ENCODE measurements around the gene WDR74.
"Not testable (repeated sequence)": the region's sequence is repeated elsewhere in the genome, so short reads cannot be mapped to it uniquely, and the experiment has no call there.

WDR74 gene

DNA sequence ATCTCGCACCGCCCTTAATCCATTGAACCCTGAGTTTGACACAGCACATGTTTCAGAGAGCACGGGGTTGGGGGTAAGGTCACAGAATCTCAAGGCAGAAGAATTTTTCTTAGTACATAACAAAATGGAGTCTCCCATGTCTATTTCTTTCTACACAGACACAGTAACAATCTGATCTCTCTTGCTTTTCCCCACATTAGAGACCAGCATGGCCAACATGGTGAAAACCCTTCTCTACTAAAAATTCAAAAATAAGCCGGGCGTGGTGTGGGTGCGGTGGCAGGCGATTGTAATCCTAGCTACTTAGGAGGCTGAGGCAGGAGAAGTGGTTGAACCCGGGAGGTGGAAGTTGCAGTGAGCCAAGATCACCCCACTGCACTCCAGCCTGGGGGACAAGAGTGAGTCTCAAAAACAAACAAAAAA, 19.9 kb upstream of the WDR74 start:
- not testable (repeated sequence) for DNase-seq (ENCODE audit: low read depth)

DNA sequence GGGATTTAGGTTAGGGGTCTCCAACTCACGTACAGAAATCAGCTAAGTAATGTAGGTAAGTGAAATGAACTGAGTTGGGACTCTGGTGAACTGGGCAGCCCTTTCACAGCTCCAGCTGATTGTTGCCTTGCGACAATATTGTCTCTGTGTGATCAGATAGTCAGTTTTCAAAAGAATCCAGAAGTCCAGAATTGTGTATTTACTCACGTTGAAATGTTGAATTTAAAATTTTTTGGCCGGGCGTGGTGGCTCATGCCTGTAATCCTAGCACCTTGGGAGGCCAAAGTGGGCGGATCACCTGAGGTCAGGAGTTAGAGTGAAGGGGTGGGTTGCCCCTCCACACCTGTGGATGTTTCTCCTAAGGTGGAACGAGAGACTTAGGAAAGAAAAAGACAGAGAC, 18.8 kb upstream of the WDR74 start:
- no peak for DNase-seq (ENCODE audit: low read depth)

DNA sequence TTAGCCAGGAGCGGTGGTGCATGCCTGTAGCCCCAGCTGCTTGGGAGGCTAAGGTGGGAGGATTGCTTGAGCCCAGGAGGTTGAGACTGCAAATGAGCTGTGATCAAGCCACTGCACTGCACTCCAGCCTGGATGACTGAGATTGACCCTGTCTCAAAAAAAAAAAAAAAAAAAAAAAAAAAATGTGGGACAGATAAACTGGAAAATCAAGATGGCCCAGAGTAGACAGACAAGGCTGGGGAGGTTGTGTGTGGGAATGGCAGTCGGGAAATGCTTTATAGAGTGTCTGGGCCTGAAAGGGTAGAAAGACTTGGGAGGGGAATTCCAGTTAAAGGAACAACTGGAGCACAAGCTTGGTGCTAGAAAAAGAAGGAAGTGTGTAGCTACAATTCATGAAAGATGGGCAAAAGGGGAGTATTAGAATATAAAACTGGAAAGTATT, 18.2 kb upstream of the WDR74 start:
- DNase-seq (ENCODE audit: low read depth) = no peak

DNA sequence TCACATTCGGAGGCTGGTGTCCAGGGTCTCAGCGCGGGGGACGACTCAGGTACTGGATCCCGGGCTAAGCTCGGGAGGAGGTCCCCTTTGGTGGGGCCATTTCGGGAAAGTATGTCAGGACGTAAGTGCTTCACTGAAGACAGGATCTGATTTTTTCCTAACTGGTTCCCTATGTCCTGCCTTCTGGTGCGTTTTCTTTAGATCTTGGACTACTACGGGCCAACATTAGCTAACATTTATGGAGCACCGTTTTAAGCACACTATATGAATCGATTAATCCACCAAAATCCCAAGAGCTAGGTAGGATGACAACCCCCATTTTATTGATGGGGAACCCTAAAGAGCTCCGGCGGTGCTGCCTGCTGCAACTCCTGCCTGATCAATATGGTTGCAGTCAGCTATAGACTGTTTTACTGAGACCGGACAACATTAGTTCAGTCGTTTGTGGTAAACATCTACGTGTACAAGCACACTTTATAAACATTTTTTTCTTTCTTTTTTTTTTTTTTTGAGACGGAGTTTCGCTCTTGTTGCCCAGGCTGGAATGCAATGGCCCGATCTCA, 17.0 kb upstream of the WDR74 start:
- DNase-seq (ENCODE audit: low read depth) = no peak

DNA sequence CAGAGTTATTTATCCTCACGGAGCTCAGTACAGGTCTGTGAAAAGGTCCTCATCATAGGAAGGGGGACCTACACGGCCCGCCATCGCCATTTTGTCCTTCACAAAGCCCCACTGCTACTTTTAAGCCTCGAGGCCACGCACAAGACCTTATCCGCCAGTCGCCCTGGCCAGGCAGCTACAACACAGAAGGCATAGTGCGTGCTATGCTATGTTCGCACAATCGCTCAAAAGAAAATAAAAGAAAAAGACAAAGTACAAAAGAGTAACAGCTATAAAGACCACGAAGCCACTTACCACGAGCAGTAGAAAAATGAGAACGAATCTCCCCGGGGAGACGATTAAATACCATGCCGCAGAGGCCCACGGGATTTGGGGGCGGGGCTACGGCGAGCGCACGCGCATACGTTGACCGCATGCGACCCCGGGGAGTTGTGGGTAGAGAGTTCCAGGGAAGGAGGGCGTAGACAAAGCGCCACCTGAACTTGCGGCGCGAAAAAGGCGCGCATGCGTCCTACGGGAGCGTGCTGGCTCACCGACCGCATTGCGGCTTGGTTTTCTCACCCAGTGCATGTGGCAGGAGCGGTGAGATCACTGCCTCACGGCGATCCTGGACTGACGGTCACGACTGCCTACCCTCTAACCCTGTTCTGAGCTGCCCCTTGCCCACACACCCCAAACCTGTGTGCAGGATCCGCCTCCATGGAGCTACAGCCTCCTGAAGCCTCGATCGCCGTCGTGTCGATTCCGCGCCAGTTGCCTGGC, 16.4 kb upstream of the WDR74 start:
- DNase-seq (ENCODE audit: low read depth) = peak; percentile 97

DNA sequence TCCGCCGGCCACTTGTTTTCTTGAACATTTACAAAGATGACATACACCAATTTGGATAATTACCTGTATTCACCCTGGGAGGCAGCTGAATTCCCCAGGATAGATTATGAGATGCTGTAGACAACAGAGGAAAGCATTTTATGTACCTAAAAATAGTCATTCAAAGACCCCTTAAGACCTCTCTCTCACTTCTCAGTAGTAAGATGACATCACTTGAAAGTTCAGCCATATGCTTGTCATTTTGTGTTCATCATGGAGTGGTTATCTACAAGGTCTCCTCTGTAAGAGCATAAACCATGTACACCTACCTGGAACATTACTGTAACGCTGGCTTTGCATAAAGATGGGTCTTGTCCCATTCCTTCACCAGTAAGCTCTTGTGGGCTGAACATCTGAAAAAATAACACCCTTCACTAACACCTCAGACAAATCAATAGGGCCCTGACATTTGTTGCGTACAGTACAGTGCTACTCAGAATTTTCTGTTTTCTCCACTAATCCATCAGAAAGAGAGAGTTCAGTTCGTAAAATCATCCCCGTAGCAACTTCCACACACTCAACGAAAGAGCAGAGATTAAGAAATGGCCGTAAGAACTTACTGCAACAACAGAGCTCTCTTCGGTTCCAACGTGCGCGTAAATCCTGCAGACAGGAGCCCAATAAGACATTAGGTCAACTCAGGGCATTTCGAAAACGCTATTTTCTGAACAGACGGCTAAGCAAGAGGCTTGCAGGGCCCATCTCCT, 15.6 kb upstream of the WDR74 start:
- DNase-seq (ENCODE audit: low read depth) = no peak

DNA sequence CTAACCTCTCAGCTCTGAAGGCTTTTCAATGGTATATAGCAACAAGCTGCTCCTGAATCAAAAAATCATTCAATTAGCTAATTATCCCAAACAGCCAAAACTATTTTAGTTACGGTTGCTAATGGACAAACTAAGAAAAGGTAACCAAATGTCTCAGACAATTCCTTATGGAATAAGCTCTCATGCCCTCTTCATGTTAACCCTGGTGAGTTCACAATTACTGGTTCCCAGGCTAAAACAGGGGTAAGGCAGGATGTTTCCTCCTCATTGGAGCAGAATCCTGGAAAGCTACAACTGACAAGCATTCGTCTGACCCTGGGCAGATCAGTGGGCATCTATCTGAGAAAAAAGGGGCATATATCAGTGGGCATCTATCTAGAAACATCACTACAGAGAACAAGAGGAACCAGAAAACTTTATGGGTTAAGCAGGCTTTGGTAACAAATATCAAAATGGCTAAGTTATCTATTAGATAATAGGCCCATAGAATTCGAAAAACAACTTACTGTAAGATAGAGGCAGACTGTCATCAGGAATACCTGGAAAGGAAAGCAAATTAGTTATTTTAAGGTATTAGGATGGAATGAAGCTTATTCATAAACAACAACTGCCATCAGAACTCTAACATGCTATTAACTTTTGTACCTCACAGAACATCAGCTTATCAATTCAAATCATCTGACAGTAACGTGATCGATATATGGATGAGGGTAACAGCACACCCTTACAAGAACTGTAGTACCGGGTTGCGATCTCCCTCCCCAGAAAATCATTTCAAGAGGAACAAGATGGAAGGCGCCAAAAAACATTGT, 14.8 kb upstream of the WDR74 start:
- no peak for DNase-seq (ENCODE audit: low read depth)

DNA sequence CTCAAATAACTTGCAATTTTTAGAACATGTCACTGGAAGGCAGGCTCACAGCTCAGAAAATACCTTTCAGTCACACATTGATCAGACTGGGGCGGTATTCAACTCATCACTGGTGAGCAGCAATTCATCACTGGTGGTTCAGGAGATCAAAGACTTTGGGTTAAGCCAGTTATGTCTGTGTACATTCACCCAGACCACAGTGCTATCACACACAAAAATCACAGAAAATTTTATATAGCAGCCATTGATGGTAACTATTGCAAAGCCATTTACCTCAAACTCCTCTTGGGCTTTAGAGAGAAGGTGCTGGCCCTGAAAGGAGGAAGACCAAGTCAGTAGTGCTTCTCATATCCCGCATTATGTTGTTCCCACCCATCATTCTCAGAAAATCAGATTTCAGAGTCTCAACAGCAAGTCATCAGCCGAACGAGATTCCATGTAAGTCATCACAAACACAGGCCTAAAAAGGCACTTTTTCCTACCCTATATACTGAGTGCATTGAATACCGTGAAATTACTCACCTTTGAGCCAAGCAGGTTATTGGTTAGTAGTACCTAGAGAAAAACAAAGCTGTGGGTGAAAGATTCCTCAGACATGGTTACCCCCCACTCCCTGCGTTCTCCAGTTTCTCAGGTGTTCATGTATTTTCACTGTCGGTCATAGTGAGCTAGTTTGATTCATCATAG, 14.0 kb upstream of the WDR74 start:
- DNase-seq (ENCODE audit: low read depth) = no peak

DNA sequence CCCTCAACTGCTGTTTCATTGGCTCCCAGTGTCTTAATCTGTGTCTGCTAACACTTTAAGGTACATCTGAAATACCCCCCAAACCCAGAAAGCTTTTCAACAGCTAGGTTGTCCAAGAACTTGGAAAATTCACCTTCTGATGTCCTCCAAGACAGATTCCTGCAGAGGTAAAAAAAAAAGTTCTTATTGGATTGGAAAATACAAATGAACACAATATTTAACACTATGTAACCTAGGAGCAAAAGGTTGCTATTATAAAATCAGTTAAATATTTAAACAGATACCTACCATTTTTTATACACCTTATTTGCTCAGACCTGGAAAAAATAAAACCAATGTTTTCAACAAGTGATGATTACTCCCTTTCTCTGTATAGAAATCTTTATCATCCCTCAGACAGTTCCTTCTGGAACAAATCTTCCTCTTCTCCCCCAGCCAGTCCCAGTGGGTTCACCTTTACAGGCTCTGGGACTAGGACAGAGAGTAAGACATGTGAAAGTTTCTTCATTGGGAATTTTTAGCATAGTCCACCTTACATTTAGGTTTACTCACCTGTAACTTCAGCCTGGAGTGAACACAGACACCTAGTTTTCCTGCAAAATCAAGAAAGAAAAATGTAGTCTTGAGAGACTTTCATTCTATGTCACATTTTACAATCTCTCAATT, 13.3 kb upstream of the WDR74 start:
- no peak for DNase-seq (ENCODE audit: low read depth)

DNA sequence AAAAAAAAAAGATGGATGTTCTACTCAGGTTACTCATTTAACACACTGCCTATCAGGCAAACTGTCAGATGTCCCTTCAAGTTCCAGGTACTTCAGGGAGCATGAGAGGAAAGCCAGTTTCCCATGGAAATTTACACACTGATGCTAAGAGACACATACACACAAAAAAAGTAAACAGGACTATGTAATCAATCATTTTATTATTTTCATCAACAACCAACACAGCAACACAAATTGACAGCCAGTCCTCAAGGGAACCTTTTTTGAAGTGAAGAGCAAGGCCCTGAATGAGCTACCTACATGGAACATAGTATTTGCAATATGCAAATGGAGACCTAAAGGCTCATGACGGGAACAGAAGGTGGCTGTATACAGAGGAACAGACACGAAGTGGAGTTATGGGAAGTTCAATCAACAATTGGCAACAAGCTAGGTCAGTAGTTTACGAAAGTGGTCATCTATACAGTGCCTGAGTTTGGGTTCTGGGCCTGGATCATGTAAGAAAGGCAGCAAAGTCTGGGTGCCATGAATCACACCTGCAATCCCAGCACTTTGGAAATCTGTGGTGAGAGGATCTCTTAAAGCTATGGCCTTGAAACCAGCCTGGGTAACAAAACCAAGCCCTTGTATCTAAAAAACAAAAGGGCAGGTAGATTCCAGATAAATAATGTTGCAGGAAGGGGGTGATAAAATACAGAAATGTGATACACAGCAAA, 12.6 kb upstream of the WDR74 start:
- no peak for DNase-seq (ENCODE audit: low read depth)

DNA sequence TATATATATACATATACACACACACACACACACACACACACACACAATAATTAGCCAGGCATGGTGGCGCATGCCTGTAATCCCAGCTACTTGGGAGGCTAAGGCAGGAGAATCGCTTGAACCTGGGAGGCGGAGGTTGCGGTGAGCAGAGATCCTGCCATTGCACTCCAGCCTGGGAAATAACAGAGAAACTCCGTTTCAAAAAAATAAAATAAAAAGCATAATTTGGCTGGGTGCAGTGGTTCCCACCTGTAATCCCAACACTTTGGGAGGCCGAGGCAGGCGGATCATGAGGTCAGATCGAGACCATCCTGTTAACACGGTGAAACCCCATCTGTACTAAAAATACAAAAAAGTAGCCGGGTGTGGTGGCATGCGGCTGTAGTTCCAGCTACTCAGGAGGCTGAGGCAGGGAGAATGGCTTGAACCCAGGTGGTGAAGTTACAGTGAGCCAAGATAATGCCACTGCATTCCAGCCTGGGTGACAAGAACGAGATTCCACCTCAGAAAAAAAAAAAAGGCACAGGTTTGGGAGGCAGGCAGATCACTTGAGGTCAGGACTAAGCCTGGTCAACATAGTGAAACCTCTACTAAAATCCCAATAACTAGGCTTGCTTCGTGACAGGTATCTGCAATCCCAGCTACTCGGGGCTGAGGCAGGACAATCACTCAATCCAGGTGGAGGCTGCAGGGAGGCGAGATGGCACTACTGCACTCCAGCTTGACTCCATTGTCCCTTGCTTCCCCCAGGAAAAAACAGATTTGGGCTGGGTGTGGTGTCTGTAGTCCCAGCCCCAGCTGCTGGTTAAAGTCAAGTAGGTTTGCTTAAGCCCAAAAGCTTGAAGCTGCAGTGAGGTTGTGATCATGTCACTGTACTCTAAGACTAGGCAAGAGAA, 11.8 kb upstream of the WDR74 start:
- no peak for DNase-seq (ENCODE audit: low read depth)

DNA sequence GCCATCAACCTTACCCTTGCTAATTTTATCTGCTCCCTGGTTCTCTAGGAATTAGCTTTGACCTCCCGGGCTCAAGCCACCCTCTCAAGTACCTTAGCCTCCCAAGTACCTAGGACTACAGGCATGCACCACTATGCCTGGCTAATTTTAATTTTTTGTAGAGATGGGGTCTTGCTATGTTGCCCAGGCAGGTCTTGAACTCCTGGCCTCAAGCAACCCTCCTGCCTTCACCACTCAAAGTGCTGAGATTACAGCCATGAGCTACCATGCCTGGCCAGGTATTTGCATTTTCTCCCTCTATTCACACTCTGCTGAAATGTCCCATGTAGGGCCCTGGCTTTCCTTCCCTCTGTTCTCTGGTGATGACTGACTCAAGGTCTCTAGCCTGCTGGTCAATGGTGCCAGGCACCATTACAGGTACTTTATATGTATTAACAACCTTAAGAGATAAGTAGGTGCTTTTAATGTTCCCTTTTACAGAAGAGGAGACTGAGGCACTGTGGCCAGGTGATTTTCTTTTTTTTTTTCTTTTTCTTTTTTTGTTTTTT, 8.5 kb upstream of the WDR74 start:
- DNase-seq (ENCODE audit: low read depth) = no peak

DNA sequence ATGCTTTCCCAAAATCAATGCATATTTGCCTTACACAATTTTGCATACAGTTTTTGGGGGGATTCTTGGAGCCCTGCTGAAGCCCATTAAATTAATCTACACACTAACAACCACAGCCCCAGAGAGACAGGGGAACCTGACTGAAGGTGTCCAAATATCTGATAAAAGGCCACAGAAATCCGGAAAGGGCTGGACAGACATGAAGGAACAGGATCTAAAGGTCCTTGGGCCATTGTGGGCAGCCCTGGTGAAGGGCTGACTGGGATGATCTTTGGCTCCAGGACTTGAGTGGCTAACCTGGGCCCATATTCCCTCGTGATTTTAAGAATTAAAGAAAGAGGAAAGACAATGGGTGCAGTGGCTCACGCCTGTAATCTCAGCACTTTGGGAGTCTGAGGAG, 6.8 kb upstream of the WDR74 start:
- no peak for DNase-seq (ENCODE audit: low read depth)

DNA sequence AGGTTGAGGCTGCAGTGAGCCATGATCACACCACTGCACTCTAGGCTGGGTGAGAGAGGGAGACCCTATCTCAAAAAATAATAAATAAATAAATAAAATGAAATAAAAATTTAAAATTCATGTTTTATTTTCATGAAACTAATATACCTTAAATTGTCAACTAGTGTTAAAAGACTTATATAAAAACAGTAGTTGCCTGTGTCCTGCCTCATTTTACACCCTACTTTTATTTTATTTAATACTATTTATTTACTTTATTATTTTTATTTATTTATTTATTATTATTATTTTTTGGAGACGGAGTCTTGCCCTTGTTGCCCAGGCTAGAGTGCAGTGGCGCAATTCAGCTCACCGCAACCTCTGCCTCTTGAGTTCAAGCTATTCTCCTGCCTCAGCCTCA, 4.8 kb upstream of the WDR74 start:
- no peak for DNase-seq (ENCODE audit: low read depth)

DNA sequence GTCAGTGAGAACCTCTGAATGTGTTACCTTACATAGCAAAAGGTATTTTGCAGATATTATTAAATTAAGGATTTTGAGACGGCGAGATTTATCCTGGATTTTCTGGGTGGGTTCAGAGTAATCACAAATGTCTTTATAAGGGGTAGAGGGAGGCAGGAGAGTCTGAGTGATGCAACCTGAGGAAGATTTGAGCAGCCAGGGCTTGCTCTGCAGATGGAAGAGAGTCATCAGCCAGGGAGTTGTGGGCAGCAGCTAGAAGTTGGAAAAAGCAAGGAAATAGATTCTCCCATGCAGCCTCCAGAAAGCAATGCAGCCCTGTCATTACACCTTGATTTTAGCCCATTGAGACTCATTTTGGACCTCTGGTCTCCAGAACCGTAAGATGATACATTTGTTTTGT, 4.1 kb upstream of the WDR74 start:
- DNase-seq (ENCODE audit: low read depth) = no peak

DNA sequence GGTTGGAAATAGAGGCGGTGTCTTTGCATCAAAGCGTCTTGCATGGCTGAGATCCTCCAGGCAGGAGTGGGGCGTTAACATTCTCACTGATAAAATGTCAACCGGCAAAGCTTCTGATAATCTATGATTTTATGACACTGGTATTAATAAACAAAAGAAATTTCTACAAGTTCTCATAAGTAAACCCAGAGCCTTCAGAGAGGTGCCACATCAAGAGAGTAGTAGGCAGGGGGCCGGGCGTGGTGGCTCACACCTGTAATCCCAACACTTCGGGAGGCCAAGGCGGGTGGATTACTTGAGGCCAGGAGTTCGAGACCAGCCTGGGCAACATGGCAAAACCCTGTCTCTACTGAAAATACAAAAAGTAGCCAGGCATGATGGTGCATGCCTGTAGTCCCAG, 3.5 kb upstream of the WDR74 start:
- DNase-seq (ENCODE audit: low read depth) = not testable (repeated sequence)

DNA sequence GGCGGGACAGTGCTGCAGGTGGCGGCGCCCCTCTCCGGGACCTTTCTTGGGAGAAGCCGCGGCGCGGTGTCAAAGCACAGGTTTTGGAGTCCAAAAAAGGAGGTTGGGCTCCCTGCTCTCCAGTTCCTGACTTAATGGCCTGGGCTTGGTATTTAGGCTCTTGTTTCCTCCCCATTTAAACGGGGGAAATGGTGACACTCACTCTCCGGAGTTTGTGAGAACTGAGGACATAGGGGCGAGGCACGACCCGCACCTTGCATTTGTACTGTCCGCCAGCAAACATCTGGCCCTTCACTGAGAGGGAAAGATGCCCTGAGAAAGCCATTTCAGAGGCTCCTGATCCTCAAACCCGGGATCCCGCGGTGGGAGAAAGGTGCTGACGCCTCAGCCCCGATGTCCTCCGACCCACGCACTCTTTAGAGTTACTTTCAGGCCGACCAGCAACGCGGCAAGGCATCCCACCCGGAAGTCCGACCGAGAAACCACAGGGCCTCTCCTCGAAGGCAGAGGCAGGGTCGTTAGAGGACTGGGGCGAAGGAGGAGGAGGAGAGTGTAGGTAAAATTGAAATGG, 2.9 kb upstream of the WDR74 start:
- DNase-seq (ENCODE audit: low read depth) = peak; percentile 23

DNA sequence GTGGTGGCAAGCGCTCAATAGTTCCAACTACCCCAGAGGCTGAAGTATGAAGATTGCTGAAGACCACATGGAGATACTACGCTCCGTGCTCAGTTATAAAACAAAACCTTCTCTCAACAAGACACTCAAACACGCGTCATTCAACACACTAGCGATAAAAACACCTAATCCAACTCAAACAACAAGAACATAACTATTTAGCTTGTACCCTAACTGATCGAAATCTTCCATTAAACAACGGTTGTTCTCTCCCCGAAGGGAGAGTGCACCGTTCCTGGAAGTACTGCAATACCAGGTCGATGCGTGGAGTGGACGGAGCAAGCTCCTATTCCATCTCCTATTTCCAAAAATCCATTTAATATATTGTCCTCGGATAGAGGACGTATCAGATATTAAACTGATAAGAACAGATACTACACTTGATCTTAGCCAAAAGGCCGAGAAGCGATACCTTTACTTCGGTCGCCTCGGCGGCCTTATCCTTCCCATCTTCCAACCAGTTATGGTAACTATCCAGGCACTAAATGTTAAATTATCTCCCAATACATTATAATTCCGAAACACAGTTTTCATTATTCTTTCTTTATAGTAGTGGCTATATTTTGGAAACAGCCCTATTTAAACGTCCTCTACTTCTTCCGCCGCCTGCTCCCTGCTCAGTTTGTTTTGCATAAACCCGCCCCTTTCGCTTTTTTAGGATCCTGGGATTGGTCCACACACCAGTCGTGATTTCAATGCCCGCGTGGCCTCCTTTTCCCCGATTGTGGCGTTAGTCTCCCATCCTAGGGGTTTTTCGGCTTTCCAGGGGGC, 2.2 kb upstream of the WDR74 start:
- peak; percentile 72 for DNase-seq (ENCODE audit: low read depth)
